Activated CD4-positive, alpha-beta T cell treated with anti-CD3 and anti-CD28 coated beads for 36 hours (primary cell): Measurements from ENCODE around the gene LIPG. TPM values are rescaled to one million over a fixed set of nuclear protein-coding genes. Genes with fewer than 3 reads are reported as not detected.

ENCODE experiments used
- ATAC-seq: fragments of 200-7000 bp; cut with Tn5 transposase; one replicate; pipeline ENCODE4 v1.10.0; 2021; ENCODE audit warnings: mild to moderate bottlenecking, moderate library complexity
- CTCF ChIA-PET: fragments of 350-600 bp; sonication (Branson Sonifier 250); formaldehyde crosslinking; loops from one replicate; lab custom pipeline; 2021; ENCODE audit warnings: antibody characterized with exemption; lab: Charles Lee
- POLR2A ChIA-PET: fragments of 350-600 bp; sonication (Branson Sonifier 250); formaldehyde crosslinking; loops from one replicate; lab custom pipeline; 2021; ENCODE audit warnings: antibody characterized with exemption, inconsistent platforms; lab: Charles Lee
- DNase-seq: peaks from one replicate; pipeline ENCODE4 v3.0.0-alpha.2; 2020
- H3K27ac Mint-ChIP-seq: one replicate; pipeline ENCODE4 v1.8.0; 2021; ENCODE audit warnings: mixed read lengths
- H3K27me3 Mint-ChIP-seq: one replicate; pipeline ENCODE4 v1.8.0; 2021; ENCODE audit warnings: mixed read lengths
- H3K36me3 Mint-ChIP-seq: one replicate; pipeline ENCODE4 v1.8.0; 2021; ENCODE audit warnings: low read depth, mixed read lengths
- H3K4me1 Mint-ChIP-seq: one replicate; pipeline ENCODE4 v1.8.0; 2021; ENCODE audit warnings: mixed read lengths
- H3K4me3 Mint-ChIP-seq: one replicate; pipeline ENCODE4 v1.8.0; 2021; ENCODE audit warnings: mild to moderate bottlenecking, moderate library complexity, mixed read lengths
- H3K9me3 Mint-ChIP-seq: one replicate; pipeline ENCODE4 v1.8.0; 2021; ENCODE audit warnings: low read depth, mixed read lengths
- intact Hi-C, 2 experiments: fragments of 100-400 bp; cut with DNase I in 1 of 2; cut with micrococcal nuclease in 1 of 2; formaldehyde crosslinking; loops; one replicate each; pipeline versions ENCODE4 v1.14.2 to v1.15.1; 2022 to 2024; cut with DNase I, micrococcal nuclease
- total RNA-seq, 2 experiments: library from RNA; stranded (reverse); gene quantifications; one replicate each; pipeline ENCODE4 v1.2.3, GENCODE V29; 2021

The LIPG gene
- total RNA-seq, 2 experiments from 2014 or later: 0.71 to 0.79 TPM

DNA sequence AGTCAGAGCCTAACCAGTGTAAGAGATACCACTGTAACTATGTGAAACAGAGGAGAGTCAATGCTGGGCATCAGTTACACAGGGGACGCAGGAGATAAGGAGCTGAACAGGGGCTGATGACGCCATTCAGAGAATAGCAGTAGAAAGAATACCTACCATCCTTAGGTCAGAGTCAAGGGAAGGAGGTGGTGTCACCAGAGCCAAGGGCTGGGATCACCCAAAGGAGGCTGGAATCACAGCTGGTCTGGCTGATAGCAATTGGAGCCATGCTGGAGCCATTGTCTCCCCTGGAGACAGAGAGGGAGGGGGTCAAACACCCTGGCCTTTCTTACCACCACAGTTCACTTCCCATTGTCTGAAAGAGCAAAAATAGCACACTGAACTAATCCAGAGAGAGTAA is 37.5 kb upstream of the LIPG start:
- intact Hi-C loops: no loop called here
- no peak for DNase-seq
- H3K27me3 Mint-ChIP-seq: peaks cover 1% of the 10 kb centered on the region
- ATAC-seq: no peak
- H3K4me1 Mint-ChIP-seq: no peaks in the 10 kb centered on the region
- H3K4me3 Mint-ChIP-seq: no peak overlapping the region
- H3K27ac Mint-ChIP-seq: no peak overlapping the region
- ChIA-PET CTCF (no interaction called here), POLR2A (no interaction called here)
- no peaks in the 10 kb centered on the region for H3K9me3 Mint-ChIP-seq
- no peaks in the 10 kb centered on the region for H3K36me3 Mint-ChIP-seq

DNA sequence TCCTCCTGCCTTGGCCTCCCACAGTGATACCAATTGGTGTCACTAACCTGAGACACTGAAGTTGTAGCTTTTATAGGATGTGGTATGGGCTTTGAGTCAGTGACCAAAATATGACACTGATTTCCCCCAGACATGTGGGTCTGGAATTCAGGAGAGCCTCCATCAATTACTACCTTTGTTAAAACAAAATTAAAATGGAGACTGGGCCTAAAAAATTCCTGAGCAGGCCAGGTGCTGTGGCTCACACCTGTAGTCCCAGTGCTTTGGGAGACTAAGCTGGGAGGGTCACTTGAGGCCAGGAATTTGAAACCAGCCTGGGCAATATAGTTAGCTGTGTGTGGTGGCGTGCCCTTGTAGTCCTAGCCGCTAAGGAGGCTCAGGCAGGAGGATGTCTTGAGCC is 36.9 kb upstream of the LIPG start:
- ATAC-seq: no peak
- no peak overlapping the region for H3K4me3 Mint-ChIP-seq
- no peaks in the 10 kb centered on the region for H3K4me1 Mint-ChIP-seq
- CTCF ChIA-PET: no interaction called here
- DNase-seq: no peak
- peaks cover 3% of the 10 kb centered on the region for H3K27me3 Mint-ChIP-seq
- intact Hi-C loops: no loop called here
- no peaks in the 10 kb centered on the region for H3K9me3 Mint-ChIP-seq
- no peak overlapping the region for H3K27ac Mint-ChIP-seq
- H3K36me3 Mint-ChIP-seq: no peaks in the 10 kb centered on the region
- POLR2A ChIA-PET: no interaction called here

DNA sequence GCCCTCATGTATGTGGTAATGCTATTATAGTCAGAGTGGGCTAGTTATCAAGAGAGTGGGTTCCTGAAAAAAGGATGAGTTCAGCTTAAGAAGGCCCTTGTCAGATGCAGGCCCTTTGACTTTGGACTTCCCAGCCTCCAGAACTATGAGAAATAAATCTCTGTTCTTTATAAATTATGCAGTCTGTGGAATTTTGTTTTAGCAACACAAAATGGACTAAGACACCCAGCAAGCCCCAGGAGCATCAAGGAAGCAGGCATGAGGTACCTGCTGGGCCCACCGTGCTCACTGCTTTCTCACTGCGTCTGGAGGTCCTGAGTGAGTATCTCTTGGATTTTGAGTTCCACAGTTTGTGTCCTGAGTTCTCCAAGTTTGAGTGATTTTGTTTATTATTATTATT is 35.9 kb upstream of the LIPG start:
- no peak overlapping the region for H3K27ac Mint-ChIP-seq
- no peaks in the 10 kb centered on the region for H3K36me3 Mint-ChIP-seq
- no peak overlapping the region for H3K4me3 Mint-ChIP-seq
- no peaks in the 10 kb centered on the region for H3K9me3 Mint-ChIP-seq
- no peaks in the 10 kb centered on the region for H3K4me1 Mint-ChIP-seq
- CTCF ChIA-PET: no interaction called here
- H3K27me3 Mint-ChIP-seq: peaks cover 5% of the 10 kb centered on the region
- intact Hi-C loops: no loop called here
- ATAC-seq: no peak
- POLR2A ChIA-PET: interaction anchor here (0.6 kb wide), 1 partner anchor 92 kb away, joined by 3 read pairs; no protein-coding TSS in a partner anchor
- no peak for DNase-seq

DNA sequence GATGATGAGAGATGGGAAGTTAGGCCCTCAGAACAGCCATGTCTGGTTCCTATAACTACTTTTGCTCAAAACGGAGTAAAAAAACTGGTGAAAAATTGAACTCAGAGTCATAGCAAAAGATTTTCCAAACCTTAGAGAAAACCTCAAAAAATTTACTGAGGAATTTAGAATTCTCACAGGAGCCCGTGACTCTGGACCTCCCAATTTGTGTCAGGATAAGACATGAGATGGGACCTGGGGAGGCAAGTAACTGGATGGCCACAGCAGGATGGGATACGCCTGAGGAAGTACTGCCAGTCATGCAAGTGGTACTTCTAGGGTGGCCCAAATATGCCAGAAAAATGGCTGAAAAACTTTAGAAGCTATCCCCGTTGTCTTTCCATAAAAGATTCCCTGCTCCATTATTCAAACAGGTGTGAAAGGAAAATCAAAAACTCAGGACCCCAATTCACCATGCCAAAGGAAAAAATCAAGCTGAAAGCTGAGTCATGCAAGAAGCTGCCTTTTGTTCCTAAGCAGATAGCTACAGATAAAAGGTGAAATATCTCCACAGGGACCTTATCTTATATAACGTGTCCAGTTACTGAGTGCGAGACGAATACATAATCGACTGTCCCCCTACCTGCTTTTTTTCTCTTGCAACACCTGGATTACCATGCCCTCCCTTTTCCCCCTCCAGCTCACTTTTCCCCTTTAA is 34.1 kb upstream of the LIPG start:
- H3K36me3 Mint-ChIP-seq: no peaks in the 10 kb centered on the region
- no peak overlapping the region for H3K27ac Mint-ChIP-seq
- ChIA-PET POLR2A (no interaction called here), CTCF (interaction anchor here (1.2 to 1.5 kb wide), 2 partner anchors 13 to 830 kb away, joined by 3 to 4 read pairs; no protein-coding TSS in a partner anchor)
- no peaks in the 10 kb centered on the region for H3K9me3 Mint-ChIP-seq
- H3K4me1 Mint-ChIP-seq: no peaks in the 10 kb centered on the region
- intact Hi-C loops: no loop called here
- ATAC-seq (no peak), DNase-seq (no peak)
- no peak overlapping the region for H3K4me3 Mint-ChIP-seq
- peaks cover 5% of the 10 kb centered on the region for H3K27me3 Mint-ChIP-seq

DNA sequence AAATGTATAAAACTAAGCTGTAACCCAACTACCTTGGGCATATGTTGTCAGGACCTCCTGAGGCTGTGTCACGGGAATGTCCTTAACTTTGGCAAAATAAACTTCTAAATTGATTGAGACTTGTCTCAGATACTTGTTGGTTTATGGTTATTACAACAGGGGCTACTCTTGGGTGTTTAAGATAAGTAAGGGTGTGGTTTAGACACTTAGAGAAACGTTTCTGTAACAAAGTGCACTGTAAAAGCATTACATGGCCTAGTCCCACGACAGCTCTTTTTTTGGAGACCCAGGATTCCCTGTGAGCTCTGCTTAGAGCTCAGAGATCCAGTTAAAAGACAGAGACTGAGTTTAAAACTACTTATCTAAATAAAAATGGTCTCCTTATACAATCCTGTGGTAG is 32.3 kb upstream of the LIPG start:
- Mint-ChIP-seq H3K9me3 (peaks cover under 1% of the 10 kb centered on the region), H3K27me3 (peaks cover 5% of the 10 kb centered on the region), H3K27ac (no peak overlapping the region), H3K4me3 (no peak overlapping the region), H3K36me3 (no peaks in the 10 kb centered on the region), H3K4me1 (no peaks in the 10 kb centered on the region)
- ChIA-PET CTCF (interaction anchor here (1.0 kb wide), 1 partner anchor 79 kb away, joined by 4 read pairs; no protein-coding TSS in a partner anchor), POLR2A (no interaction called here)
- ATAC-seq (no peak), DNase-seq (no peak)
- intact Hi-C loops: no loop called here

DNA sequence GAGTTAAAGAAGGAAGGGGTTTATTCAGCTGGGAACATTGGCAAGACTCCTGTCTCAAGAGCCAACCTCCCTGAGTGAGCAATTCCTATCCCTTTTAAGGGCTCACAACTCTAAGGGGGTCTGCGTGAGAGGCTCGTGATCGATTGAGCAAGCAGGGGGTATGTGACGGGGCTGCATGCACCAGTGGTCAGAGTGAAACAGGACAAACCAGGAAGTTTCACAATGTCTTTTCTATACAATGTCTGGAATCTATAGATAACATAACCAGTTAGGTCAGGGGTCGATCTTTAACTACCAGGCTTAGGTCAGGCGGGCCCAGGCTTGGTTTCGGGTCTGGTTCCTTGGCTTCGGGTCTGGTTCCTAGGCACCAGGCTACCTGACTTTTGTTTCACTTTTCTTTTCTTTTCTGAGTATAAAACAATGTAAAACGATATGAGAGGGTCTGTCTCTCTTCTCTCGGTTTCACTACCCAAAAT is 30.1 kb upstream of the LIPG start:
- ChIA-PET CTCF (interaction anchor here (0.8 kb wide), 1 partner anchor 768 kb away, joined by 3 read pairs; no protein-coding TSS in a partner anchor), POLR2A (no interaction called here)
- Mint-ChIP-seq H3K27ac (no peak overlapping the region), H3K36me3 (peaks cover 1% of the 10 kb centered on the region), H3K9me3 (peaks cover 5% of the 10 kb centered on the region), H3K4me1 (no peaks in the 10 kb centered on the region), H3K4me3 (no peak overlapping the region), H3K27me3 (peaks cover 7% of the 10 kb centered on the region)
- DNase-seq: no peak
- ATAC-seq: no peak
- intact Hi-C loops: no loop called here

DNA sequence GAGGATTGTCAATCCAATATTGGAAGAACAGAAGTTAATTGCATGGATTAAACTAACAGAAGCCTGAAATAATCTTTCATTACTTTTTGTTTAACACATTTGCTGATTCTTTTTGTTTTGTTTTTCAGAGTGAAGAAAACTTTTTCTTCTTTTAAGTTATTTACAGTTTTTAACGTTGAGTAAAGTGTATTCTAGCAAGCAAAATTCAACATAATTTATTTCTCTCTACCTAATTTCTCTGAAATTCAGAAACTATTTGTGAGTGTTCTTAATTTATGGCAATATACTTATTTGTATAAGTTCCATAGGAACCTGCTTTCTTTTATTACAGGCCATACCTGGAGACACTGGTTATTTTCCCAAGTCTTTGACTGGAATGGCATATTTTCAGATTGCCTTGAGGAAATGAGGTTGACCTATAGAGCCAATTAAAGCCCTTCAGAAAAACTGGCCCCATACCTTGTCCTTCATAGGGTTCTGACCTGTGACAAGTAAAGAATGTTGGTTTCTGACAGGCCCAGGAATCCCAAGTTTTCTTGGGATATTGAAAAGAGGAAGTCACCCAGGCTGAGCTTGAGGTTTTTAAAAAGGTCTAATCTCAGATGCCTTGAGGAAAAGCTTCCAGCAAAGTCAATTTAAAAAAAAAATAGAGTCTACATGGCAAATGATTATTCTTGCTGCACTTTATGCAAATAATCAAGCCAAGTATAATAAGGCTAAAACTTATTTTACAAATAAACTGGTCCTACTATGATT is 26.8 kb upstream of the LIPG start:
- Mint-ChIP-seq H3K4me3 (no peak overlapping the region), H3K36me3 (peaks cover 1% of the 10 kb centered on the region), H3K27me3 (peaks cover 3% of the 10 kb centered on the region), H3K9me3 (peaks cover 5% of the 10 kb centered on the region), H3K4me1 (no peaks in the 10 kb centered on the region), H3K27ac (no peak overlapping the region)
- intact Hi-C loops: no loop called here
- no peak for ATAC-seq
- POLR2A ChIA-PET: no interaction called here
- DNase-seq: no peak
- CTCF ChIA-PET: interaction anchor here (0.5 to 0.8 kb wide), 2 partner anchors 35 to 328 kb away, joined by 3 to 4 read pairs; no protein-coding TSS in a partner anchor

DNA sequence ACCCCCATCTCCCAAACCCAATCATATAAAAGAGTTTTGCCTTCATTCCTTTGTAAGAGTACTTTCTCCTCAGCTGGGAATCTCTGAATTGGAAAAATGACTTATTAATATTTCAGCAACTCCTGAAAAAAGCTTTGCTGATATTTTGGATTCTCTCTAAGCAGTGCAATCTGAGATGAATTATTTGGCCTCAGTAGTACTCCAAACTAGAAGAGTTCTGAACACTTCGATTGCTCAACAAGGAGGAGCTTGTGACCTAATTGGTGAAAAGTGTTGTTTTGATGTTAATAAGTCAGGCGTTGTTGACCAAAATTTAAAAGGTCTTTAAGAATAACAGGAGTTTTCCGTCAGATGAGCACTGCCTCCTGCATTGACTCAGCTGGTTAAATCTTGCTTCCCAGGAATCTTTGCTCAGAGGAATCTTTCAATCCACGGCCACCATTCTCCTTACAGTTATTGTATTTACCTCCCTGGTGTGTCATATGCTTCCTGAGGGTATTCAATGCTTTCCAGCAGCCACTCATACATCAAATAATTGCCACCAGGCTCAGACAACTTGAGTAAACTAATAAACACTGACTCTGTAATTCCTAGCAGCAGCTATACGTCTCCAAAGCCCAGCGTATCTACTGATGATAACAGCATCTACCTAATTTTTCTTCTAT is 24.5 kb upstream of the LIPG start:
- ATAC-seq (no peak), DNase-seq (no peak)
- Mint-ChIP-seq H3K9me3 (peaks cover 5% of the 10 kb centered on the region), H3K27ac (no peak overlapping the region), H3K27me3 (peaks cover 2% of the 10 kb centered on the region), H3K4me1 (no peaks in the 10 kb centered on the region), H3K4me3 (no peak overlapping the region), H3K36me3 (peaks cover 1% of the 10 kb centered on the region)
- intact Hi-C loops: no loop called here
- ChIA-PET CTCF (interaction anchor here (1.3 to 1.4 kb wide), 2 partner anchors 15 to 26 kb away, joined by 3 to 6 read pairs; no protein-coding TSS in a partner anchor), POLR2A (no interaction called here)

DNA sequence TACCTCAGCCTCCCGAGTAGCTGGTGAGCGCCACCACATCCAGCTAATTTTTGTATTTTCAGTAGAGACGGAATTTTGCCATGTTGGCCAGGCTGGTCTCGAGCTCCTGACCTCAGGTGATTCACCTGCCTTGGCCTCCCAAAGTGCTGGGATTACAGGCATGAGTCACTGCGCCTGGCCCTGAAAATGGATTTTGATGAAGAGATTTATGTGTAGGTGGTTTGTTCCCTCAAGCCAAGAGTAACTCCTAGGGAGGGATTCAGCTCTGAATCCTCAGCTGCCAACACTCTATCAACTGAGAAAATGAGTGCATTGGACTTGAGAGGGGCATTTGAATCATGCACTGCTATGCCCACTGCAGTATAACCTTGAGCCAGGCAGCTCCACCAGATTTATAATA is 17.5 kb upstream of the LIPG start:
- no peak for DNase-seq
- Mint-ChIP-seq H3K4me1 (no peaks in the 10 kb centered on the region), H3K27me3 (peaks cover 4% of the 10 kb centered on the region), H3K4me3 (no peak overlapping the region), H3K9me3 (no peaks in the 10 kb centered on the region), H3K36me3 (no peaks in the 10 kb centered on the region), H3K27ac (no peak overlapping the region)
- CTCF ChIA-PET: no interaction called here
- intact Hi-C loops: no loop called here
- ATAC-seq: no peak
- POLR2A ChIA-PET: no interaction called here

DNA sequence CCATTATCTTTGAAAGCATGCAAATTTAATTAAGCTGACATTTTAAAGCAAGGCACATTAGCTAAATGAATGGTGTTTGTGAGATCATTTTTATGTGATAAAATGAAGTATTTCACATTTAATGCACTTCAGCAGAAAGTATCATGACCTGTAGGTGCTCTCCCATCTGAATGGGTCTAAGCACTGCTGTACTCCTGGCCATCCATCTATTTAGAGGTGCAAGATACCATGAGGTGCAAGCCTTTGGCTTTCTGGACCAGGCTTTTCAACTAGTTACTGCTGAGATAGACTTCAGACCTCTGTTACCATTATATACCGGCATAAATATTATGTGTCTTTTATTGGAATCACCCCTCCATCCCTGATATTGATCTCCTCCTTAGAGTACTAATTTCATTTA is 15.6 kb upstream of the LIPG start:
- peaks cover 8% of the 10 kb centered on the region for H3K27me3 Mint-ChIP-seq
- DNase-seq (no peak), ATAC-seq (no peak)
- H3K9me3 Mint-ChIP-seq: no peaks in the 10 kb centered on the region
- CTCF ChIA-PET: interaction anchor here (1.0 kb wide), 1 partner anchor 312 kb away, joined by 3 read pairs; no protein-coding TSS in a partner anchor
- POLR2A ChIA-PET: no interaction called here
- no peak overlapping the region for H3K27ac Mint-ChIP-seq
- intact Hi-C loops: no loop called here
- no peak overlapping the region for H3K4me3 Mint-ChIP-seq
- no peaks in the 10 kb centered on the region for H3K4me1 Mint-ChIP-seq
- H3K36me3 Mint-ChIP-seq: no peaks in the 10 kb centered on the region

DNA sequence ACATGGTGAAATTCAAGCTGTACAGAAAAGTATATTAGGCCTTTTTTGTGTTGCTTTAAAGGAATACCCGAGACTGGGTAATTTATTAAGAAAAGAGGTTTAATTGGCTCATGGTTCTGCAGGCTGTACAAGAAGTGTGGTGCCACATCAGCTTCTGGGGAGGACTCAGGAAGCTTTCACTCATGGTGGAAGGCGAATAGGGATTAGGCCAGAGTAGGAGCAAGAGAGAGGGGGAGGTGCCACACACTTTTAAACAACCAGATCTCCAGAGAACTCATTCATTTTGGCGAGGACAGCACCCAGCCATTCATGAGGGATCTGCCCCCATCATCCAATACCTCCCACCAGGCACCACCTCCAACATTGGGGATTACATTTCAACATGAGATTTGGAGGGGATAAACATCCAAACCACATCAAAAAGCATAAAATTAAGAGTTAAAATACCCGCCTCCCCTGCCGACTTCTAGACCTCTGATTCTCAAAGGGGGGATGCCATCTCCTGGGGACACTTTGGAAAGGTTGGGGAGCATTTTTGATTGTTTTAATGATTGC is 15.1 kb upstream of the LIPG start:
- ChIA-PET POLR2A (no interaction called here), CTCF (no interaction called here)
- H3K27ac Mint-ChIP-seq: no peak overlapping the region
- peaks cover 12% of the 10 kb centered on the region for H3K27me3 Mint-ChIP-seq
- ATAC-seq (no peak), DNase-seq (no peak)
- no peak overlapping the region for H3K4me3 Mint-ChIP-seq
- no peaks in the 10 kb centered on the region for H3K4me1 Mint-ChIP-seq
- intact Hi-C loops: no loop called here
- no peaks in the 10 kb centered on the region for H3K9me3 Mint-ChIP-seq
- H3K36me3 Mint-ChIP-seq: no peaks in the 10 kb centered on the region
